Activated CD4-positive, alpha-beta memory T cell treated with anti-CD3 and anti-CD28 coated beads for 36 hours (primary cell): Measurements from ENCODE around the gene TNS3. TPM values are rescaled to one million over a fixed set of nuclear protein-coding genes. Genes with fewer than 3 reads are reported as not detected.
"Not testable (repeated sequence)": the region's sequence is repeated elsewhere in the genome, so short reads cannot be mapped to it uniquely, and the experiment has no call there.

Experiments
- CTCF ChIA-PET: fragments of 350-600 bp; sonication (Branson Sonifier 250); formaldehyde crosslinking; loops from one replicate; lab custom pipeline; 2021; ENCODE audit warnings: antibody characterized with exemption, inconsistent platforms; lab: Charles Lee
- POLR2A ChIA-PET: fragments of 350-600 bp; sonication (Branson Sonifier 250); formaldehyde crosslinking; loops from one replicate; lab custom pipeline; 2021; ENCODE audit warnings: antibody characterized with exemption; lab: Charles Lee
- DNase-seq: peaks from one replicate; pipeline ENCODE4 v3.0.0-alpha.2; 2020
- H3K27ac Mint-ChIP-seq: one replicate; pipeline ENCODE4 v1.8.0; 2021; ENCODE audit warnings: mixed read lengths
- H3K27me3 Mint-ChIP-seq: one replicate; pipeline ENCODE4 v1.8.0; 2021; ENCODE audit warnings: mixed read lengths
- H3K36me3 Mint-ChIP-seq: one replicate; pipeline ENCODE4 v1.8.0; 2021; ENCODE audit warnings: mixed read lengths
- H3K4me1 Mint-ChIP-seq: one replicate; pipeline ENCODE4 v1.8.0; 2021; ENCODE audit warnings: low read depth, mixed read lengths
- H3K4me3 Mint-ChIP-seq: one replicate; pipeline ENCODE4 v1.8.0; 2021; ENCODE audit warnings: mild to moderate bottlenecking, mixed read lengths
- H3K9me3 Mint-ChIP-seq: one replicate; pipeline ENCODE4 v1.8.0; 2021; ENCODE audit warnings: mixed read lengths
- intact Hi-C: fragments of 100-400 bp; cut with micrococcal nuclease; formaldehyde crosslinking; loops from one replicate; pipeline ENCODE4 v1.15.1; 2023
- total RNA-seq, 2 experiments: library from RNA; stranded (reverse); gene quantifications; one replicate each; pipeline ENCODE4 v1.2.3, GENCODE V29; 2021

Gene TNS3
- total RNA-seq, 2 experiments from 2014 or later: 0.15 to 0.31 TPM

- H3K9me3 Mint-ChIP-seq: no peaks in the 10 kb centered on the region
- H3K4me1 Mint-ChIP-seq: no peaks in the 10 kb centered on the region
- no peak for DNase-seq
- H3K36me3 Mint-ChIP-seq: no peaks in the 10 kb centered on the region
- H3K4me3 Mint-ChIP-seq: no peak overlapping the region
- CTCF ChIA-PET: no interaction called here
- peaks cover 3% of the 10 kb centered on the region for H3K27me3 Mint-ChIP-seq
- H3K27ac Mint-ChIP-seq: no peak overlapping the region
- POLR2A ChIA-PET: no interaction called here
- intact Hi-C loops: no loop called here
Observed at GRCh38 chr7:47447621-47448349, 134.1 kb downstream of the TNS3 start.

- intact Hi-C loops: no loop called here
- ChIA-PET POLR2A (no interaction called here), CTCF (no interaction called here)
- H3K4me3 Mint-ChIP-seq: no peak overlapping the region
- no peak for DNase-seq
- H3K36me3 Mint-ChIP-seq: no peaks in the 10 kb centered on the region
- no peaks in the 10 kb centered on the region for H3K27me3 Mint-ChIP-seq
- H3K27ac Mint-ChIP-seq: no peak overlapping the region
- no peaks in the 10 kb centered on the region for H3K4me1 Mint-ChIP-seq
- H3K9me3 Mint-ChIP-seq: no peaks in the 10 kb centered on the region
Observed at GRCh38 chr7:47446871-47447466, 134.9 kb downstream of the TNS3 start.

GRCh38 chr7:47444376-47445098, 137.4 kb downstream of the TNS3 start:
- no peak overlapping the region for H3K4me3 Mint-ChIP-seq

GRCh38 chr7:47443049-47443448, 138.9 kb downstream of the TNS3 start:
- CTCF ChIA-PET: no interaction called here
- H3K36me3 Mint-ChIP-seq: no peaks in the 10 kb centered on the region

More at GRCh38 chr7:47444376-47445098, 137.4 kb downstream of the TNS3 start:
- ChIA-PET CTCF (no interaction called here), POLR2A (no interaction called here)
- DNase-seq: no peak
- intact Hi-C loops: no loop called here
- no peaks in the 10 kb centered on the region for H3K9me3 Mint-ChIP-seq
- no peaks in the 10 kb centered on the region for H3K4me1 Mint-ChIP-seq
- H3K27ac Mint-ChIP-seq: no peak overlapping the region
- no peaks in the 10 kb centered on the region for H3K36me3 Mint-ChIP-seq
- no peaks in the 10 kb centered on the region for H3K27me3 Mint-ChIP-seq

GRCh38 chr7:47442605-47442865, 139.4 kb downstream of the TNS3 start:
- Mint-ChIP-seq H3K4me1 (no peaks in the 10 kb centered on the region), H3K9me3 (no peaks in the 10 kb centered on the region), H3K36me3 (no peaks in the 10 kb centered on the region), H3K4me3 (no peak overlapping the region), H3K27me3 (no peaks in the 10 kb centered on the region), H3K27ac (no peak overlapping the region)
- ChIA-PET POLR2A (no interaction called here), CTCF (no interaction called here)
- no peak for DNase-seq
- intact Hi-C loops: no loop called here

More at GRCh38 chr7:47443049-47443448, 138.9 kb downstream of the TNS3 start:
- POLR2A ChIA-PET: no interaction called here
- Mint-ChIP-seq H3K27ac (no peak overlapping the region), H3K4me3 (no peak overlapping the region), H3K4me1 (no peaks in the 10 kb centered on the region), H3K9me3 (no peaks in the 10 kb centered on the region), H3K27me3 (no peaks in the 10 kb centered on the region)
- intact Hi-C loops: no loop called here
- no peak for DNase-seq

- Mint-ChIP-seq H3K4me1 (no peaks in the 10 kb centered on the region), H3K27ac (no peak overlapping the region), H3K4me3 (no peak overlapping the region), H3K9me3 (no peaks in the 10 kb centered on the region), H3K36me3 (no peaks in the 10 kb centered on the region), H3K27me3 (no peaks in the 10 kb centered on the region)
- DNase-seq: no peak
- intact Hi-C loops: no loop called here
- ChIA-PET CTCF (no interaction called here), POLR2A (no interaction called here)
Observed at GRCh38 chr7:47441796-47442604, 139.9 kb downstream of the TNS3 start.

- POLR2A ChIA-PET, H3K27ac Mint-ChIP-seq, intact Hi-C loops, H3K9me3 Mint-ChIP-seq, H3K4me1 Mint-ChIP-seq, H3K36me3 Mint-ChIP-seq, CTCF ChIA-PET, DNase-seq, H3K27me3 Mint-ChIP-seq, H3K4me3 Mint-ChIP-seq: not testable (repeated sequence)
Observed at GRCh38 chr7:47441048-47441447, 140.9 kb downstream of the TNS3 start.

- CTCF ChIA-PET: no interaction called here
- Mint-ChIP-seq H3K4me3 (no peak overlapping the region), H3K27ac (no peak overlapping the region), H3K36me3 (no peaks in the 10 kb centered on the region), H3K4me1 (no peaks in the 10 kb centered on the region), H3K9me3 (no peaks in the 10 kb centered on the region), H3K27me3 (no peaks in the 10 kb centered on the region)
- intact Hi-C loops: no loop called here
- POLR2A ChIA-PET: no interaction called here
- DNase-seq: no peak
Observed at GRCh38 chr7:47440320-47440719, 141.6 kb downstream of the TNS3 start.

- no peaks in the 10 kb centered on the region for H3K27me3 Mint-ChIP-seq
- no peaks in the 10 kb centered on the region for H3K36me3 Mint-ChIP-seq
- ChIA-PET POLR2A (no interaction called here), CTCF (no interaction called here)
- intact Hi-C loops: no loop called here
- no peak overlapping the region for H3K4me3 Mint-ChIP-seq
- DNase-seq: no peak
- no peaks in the 10 kb centered on the region for H3K4me1 Mint-ChIP-seq
- H3K9me3 Mint-ChIP-seq: no peaks in the 10 kb centered on the region
- H3K27ac Mint-ChIP-seq: no peak overlapping the region
Observed at GRCh38 chr7:47439181-47439667, 142.7 kb downstream of the TNS3 start.

- H3K9me3 Mint-ChIP-seq: no peaks in the 10 kb centered on the region
- ChIA-PET CTCF (no interaction called here), POLR2A (no interaction called here)
- no peak overlapping the region for H3K4me3 Mint-ChIP-seq
- no peak for DNase-seq
- no peak overlapping the region for H3K27ac Mint-ChIP-seq
- H3K27me3 Mint-ChIP-seq: no peaks in the 10 kb centered on the region
- intact Hi-C loops: no loop called here
- H3K4me1 Mint-ChIP-seq: no peaks in the 10 kb centered on the region
- no peaks in the 10 kb centered on the region for H3K36me3 Mint-ChIP-seq
Observed at GRCh38 chr7:47438411-47439029, 143.4 kb downstream of the TNS3 start.

- intact Hi-C loops: no loop called here
- Mint-ChIP-seq H3K27ac (no peak overlapping the region), H3K9me3 (no peaks in the 10 kb centered on the region), H3K27me3 (no peaks in the 10 kb centered on the region), H3K36me3 (no peaks in the 10 kb centered on the region), H3K4me1 (no peaks in the 10 kb centered on the region), H3K4me3 (no peak overlapping the region)
- ChIA-PET CTCF (no interaction called here), POLR2A (no interaction called here)
- DNase-seq: no peak
Observed at GRCh38 chr7:47435889-47436312, 146.0 kb downstream of the TNS3 start.

GRCh38 chr7:47433564-47433895, 148.4 kb downstream of the TNS3 start:
- intact Hi-C loops: no loop called here
- Mint-ChIP-seq H3K36me3 (no peaks in the 10 kb centered on the region), H3K9me3 (no peaks in the 10 kb centered on the region), H3K4me3 (no peak overlapping the region), H3K27ac (no peak overlapping the region), H3K4me1 (no peaks in the 10 kb centered on the region), H3K27me3 (no peaks in the 10 kb centered on the region)
- CTCF ChIA-PET: no interaction called here
- DNase-seq: no peak
- POLR2A ChIA-PET: no interaction called here
